HEK293T (cell line): ENCODE data around the gene CCDC182.

ENCODE experiments used
- CTCF ChIA-PET: fragments of 350-600 bp; formaldehyde crosslinking; extraction: SDS; loops from one replicate; lab custom pipeline; 2021; ENCODE audit warnings: antibody characterized with exemption, inconsistent platforms; lab: Yijun Ruan, JAX
- POLR2A ChIA-PET: fragments of 350-600 bp; formaldehyde crosslinking; extraction: SDS; loops from one replicate; lab custom pipeline; 2020; ENCODE audit warnings: antibody characterized with exemption, inconsistent platforms; lab: Yijun Ruan, JAX
- DNase-seq: peaks from one replicate; pipeline ENCODE4 v3.0.0; 2012; ENCODE audit warnings: mixed read lengths; ENCODE audit errors: extremely low spot score
- ARNT ChIP-seq: fragments of 450-650 bp; IDR thresholded peaks from 2 replicates; pipeline ENCODE4 v1.6.1; 2017; ENCODE audit warnings: mild to moderate bottlenecking
- BHLHE40 ChIP-seq: fragments of 450-650 bp; IDR thresholded peaks from 2 replicates; pipeline ENCODE4 v1.6.1; 2016; ENCODE audit warnings: mild to moderate bottlenecking, moderate library complexity, borderline replicate concordance
- CTBP1 ChIP-seq: fragments of 450-650 bp; IDR thresholded peaks from 2 replicates; pipeline ENCODE4 v1.6.1; 2016; ENCODE audit warnings: borderline replicate concordance
- ELF4 ChIP-seq: fragments of 450-650 bp; IDR thresholded peaks from 2 replicates; pipeline ENCODE4 v1.6.1; 2017; ENCODE audit warnings: antibody characterized with exemption
- FOXA1 ChIP-seq: fragments of 450-650 bp; IDR thresholded peaks from 2 replicates; pipeline ENCODE4 v1.6.1; 2016; ENCODE audit warnings: mild to moderate bottlenecking
- FOXK2 ChIP-seq: fragments of 450-650 bp; IDR thresholded peaks from 2 replicates; pipeline ENCODE4 v1.6.1; 2016; ENCODE audit warnings: mild to moderate bottlenecking
- FOXM1 ChIP-seq: fragments of 450-650 bp; IDR thresholded peaks from 2 replicates; pipeline ENCODE4 v1.6.1; 2017; ENCODE audit warnings: mild to moderate bottlenecking, borderline replicate concordance
- HDGF ChIP-seq: fragments of 450-650 bp; IDR thresholded peaks from 2 replicates; pipeline ENCODE4 v1.6.1; 2017; ENCODE audit warnings: antibody characterized with exemption, borderline replicate concordance
- L3MBTL2 ChIP-seq: fragments of 450-650 bp; conservative IDR thresholded peaks from 2 replicates; pipeline ENCODE4 v1.6.1; 2016; ENCODE audit warnings: mild to moderate bottlenecking
- LEF1 ChIP-seq: fragments of 450-650 bp; IDR thresholded peaks from 2 replicates; pipeline ENCODE4 v1.6.1; 2017; ENCODE audit warnings: mild to moderate bottlenecking, borderline replicate concordance
- NFRKB ChIP-seq: fragments of 450-650 bp; IDR thresholded peaks from 2 replicates; pipeline ENCODE4 v1.6.1; 2016; ENCODE audit warnings: mild to moderate bottlenecking, moderate library complexity
- PKNOX1 ChIP-seq: fragments of 450-650 bp; IDR thresholded peaks from 2 replicates; pipeline ENCODE4 v1.6.1; 2016
- SP1 ChIP-seq: fragments of 450-650 bp; IDR thresholded peaks from 2 replicates; pipeline ENCODE4 v1.6.1; 2017
- SUZ12 ChIP-seq: fragments of 450-650 bp; IDR thresholded peaks from 2 replicates; pipeline ENCODE4 v1.6.1; 2016; ENCODE audit warnings: mild to moderate bottlenecking
- TARDBP ChIP-seq: fragments of 450-650 bp; IDR thresholded peaks from 2 replicates; pipeline ENCODE4 v1.6.1; 2016
- ZNF384 ChIP-seq: fragments of 450-650 bp; IDR thresholded peaks from 2 replicates; pipeline ENCODE4 v1.6.1; 2016

CCDC182 gene

DNA sequence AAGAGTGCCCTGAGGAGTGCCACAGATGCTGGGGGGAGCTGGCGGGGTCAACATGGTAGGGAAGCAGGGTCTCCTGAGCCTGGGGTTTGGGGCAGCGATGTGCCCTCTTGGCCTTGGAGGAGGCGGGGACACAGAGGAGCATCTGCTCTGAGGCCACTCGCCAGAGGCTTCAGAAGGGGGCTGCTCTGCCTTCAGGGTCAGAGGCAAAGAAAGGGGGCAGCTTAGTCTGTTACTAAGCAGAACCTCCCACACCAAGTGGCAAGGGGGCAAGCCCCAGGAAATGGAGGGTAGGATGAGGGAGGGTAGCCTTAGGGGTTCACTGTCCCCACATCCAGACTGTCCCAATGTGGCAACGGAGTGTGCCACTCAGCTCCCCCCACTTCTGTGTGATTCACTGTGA, 18.3 kb downstream of the CCDC182 start:
- TF ChIP-seq PKNOX1 (no peak), BHLHE40 (no peak), ZNF384 (no peak), SUZ12 (no peak)
- ChIA-PET CTCF (no interaction called here), POLR2A (no interaction called here)
- no peak for DNase-seq

- ChIA-PET CTCF (no interaction called here), POLR2A (no interaction called here)
- TF ChIP-seq FOXA1 (no peak), FOXM1 (no peak), CTBP1 (no peak), LEF1 (no peak), ARNT (no peak), ELF4 (no peak)
- DNase-seq = no peak
These were observed 18.8 kb downstream of the CCDC182 start for GRCh38 chr17:57726213-57726790.

DNA sequence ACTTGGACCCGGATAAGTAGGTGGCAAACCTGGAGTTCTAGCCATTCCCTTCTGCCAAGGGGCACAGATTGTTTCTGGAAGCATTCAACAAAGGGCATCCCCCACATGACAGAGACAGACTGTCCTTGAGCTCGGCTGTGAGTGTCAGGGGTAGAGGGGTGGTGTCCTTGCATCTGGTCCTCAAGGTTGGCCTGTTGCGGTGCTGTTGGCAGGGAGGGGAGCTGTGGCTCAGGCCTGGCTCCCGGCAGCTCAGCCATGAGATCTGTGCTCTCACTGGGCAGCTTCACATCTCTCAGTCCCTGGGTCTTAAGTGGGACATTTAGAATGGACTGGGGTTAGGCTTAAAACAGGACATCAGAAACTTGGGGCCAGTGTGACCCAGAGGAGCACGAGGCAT, 20.4 kb downstream of the CCDC182 start:
- POLR2A ChIA-PET = no interaction called here
- TF ChIP-seq BHLHE40 = no peak
- TF ChIP-seq LEF1 = no peak
- TF ChIP-seq PKNOX1 = no peak
- TF ChIP-seq L3MBTL2 = no peak
- no peak for TF ChIP-seq HDGF
- TF ChIP-seq SP1 = no peak
- CTCF ChIA-PET = no interaction called here

DNA sequence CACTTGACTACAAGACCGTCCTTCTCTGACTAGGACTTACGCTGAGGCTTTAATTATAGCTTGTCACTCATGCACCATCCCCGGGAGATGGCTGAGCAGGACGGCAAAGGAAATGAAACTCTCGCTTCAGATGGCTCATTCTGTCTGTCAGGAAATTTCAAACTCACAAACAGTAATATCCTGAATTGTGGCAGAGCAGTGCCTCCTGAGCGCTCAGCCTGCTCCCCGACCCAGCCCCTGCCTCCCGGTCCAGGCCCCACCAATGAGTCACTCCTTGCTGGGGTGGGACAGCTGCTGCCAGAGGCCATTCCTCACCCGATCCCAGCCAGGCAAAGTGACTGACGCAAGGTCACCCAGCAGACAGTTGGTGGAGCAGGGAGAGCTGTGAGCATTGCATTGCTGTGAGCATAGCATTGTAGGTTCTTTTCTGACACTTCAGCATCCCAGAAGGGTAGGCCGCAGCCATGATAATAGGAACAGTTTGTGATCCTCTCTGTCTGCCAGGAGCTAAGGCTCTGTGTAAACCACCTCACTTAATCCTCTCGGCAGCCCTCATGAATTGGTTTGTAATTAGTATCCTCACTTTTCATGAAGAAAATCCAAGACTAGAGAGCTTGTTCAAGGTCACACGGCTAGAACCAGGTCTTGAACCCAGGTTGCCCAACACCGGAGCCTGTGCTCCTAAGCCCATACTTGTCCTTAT, 20.9 kb downstream of the CCDC182 start:
- DNase-seq = no peak
- POLR2A ChIA-PET = no interaction called here

More for the DNA sequence above, 20.4 kb downstream of the CCDC182 start:
- no peak for DNase-seq

DNA sequence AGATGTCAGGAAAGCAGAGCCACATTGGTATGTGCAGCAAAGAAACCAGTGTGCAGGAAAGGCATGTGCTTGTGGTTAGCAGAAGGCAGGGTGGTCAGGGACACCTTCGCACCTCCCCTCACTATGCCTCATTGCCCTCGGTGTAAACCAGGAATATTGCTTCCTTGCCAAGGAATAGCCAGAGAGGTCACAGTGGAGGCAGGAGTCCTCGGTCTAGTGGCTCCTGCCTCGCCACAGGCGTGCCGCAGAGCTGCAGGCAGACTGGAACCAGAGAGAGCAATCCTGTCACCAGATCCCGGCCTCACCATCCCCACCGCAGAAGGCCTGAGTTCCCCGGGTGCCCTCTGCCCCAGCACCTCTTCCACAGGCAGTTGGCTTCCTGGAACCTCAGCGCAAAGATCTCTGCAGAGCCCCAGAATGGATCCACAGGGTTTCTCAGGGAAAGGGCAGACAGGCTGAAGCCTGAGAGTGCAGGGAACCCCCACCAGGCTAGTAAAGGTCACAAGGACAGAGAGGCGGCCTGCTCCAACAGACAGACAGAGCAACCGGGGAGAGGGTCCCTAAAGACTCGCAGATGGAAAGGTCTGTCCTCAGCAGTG, 21.6 kb downstream of the CCDC182 start:
- no peak for TF ChIP-seq PKNOX1
- TF ChIP-seq NFRKB = no peak
- no peak for TF ChIP-seq SUZ12
- no peak for TF ChIP-seq FOXK2
- TF ChIP-seq TARDBP = no peak
- TF ChIP-seq HDGF = no peak
- TF ChIP-seq CTBP1 = no peak
- no peak for TF ChIP-seq ELF4
- no peak for TF ChIP-seq ARNT
- no peak for TF ChIP-seq BHLHE40
- TF ChIP-seq FOXM1 = no peak
- CTCF ChIA-PET = no interaction called here
- no peak for DNase-seq
- POLR2A ChIA-PET = no interaction called here

More for the DNA sequence above, 20.9 kb downstream of the CCDC182 start:
- CTCF ChIA-PET = no interaction called here
- no peak for TF ChIP-seq HDGF
- TF ChIP-seq FOXA1 = no peak
- TF ChIP-seq ELF4 = no peak
- TF ChIP-seq ARNT = no peak
- no peak for TF ChIP-seq ZNF384
- no peak for TF ChIP-seq SP1
- TF ChIP-seq FOXM1 = no peak
- no peak for TF ChIP-seq NFRKB
- TF ChIP-seq L3MBTL2 = no peak
- no peak for TF ChIP-seq LEF1
- no peak for TF ChIP-seq TARDBP
- no peak for TF ChIP-seq SUZ12

DNA sequence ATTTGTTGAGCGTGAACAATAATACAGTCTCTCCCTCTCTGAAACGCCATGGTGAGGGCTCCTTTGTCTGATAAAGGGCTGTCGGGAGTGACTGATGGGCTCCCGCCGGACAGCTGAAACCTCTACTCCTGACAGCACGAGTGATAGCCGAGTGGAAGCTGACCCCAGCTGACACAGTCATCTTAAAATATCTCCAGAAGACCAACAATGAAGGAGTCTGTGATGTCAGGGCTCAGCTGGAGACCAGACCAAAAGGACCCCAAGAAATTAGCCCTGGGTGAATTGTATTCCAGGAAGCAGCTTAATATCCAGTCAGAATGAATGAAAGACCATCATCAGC, 22.4 kb downstream of the CCDC182 start:
- TF ChIP-seq NFRKB (no peak), PKNOX1 (no peak), ZNF384 (no peak), TARDBP (no peak)
- no peak for DNase-seq
- POLR2A ChIA-PET = no interaction called here
- CTCF ChIA-PET = interaction anchor here (1.3 kb wide), 1 partner anchor 25 kb away, joined by 4 read pairs; no protein-coding TSS in a partner anchor
